MM.1S (cell line): ENCODE results near the gene NAA80.

Source experiments
- CTCF ChIP-seq: fragments of 300-600 bp; sonication (generic); IDR thresholded peaks from 2 replicates; pipeline ENCODE4 v1.5.1; 2016; ENCODE audit warnings: antibody characterized with exemption, low read length, mixed read lengths
- EZH2 ChIP-seq: fragments of 300-600 bp; sonication (generic); optimal IDR thresholded peaks from 2 replicates; pipeline ENCODE3; 2017; ENCODE audit warnings: low read depth, mild to moderate bottlenecking, antibody characterized with exemption, low read length, mixed read lengths
- EZH2phosphoT487 ChIP-seq: fragments of 300-600 bp; sonication (generic); IDR thresholded peaks from 2 replicates; pipeline ENCODE4 v1.6.1; 2018; ENCODE audit warnings: antibody characterized with exemption, low read length

GRCh38 chr3:50338965-50339364 is 39.8 kb upstream of the NAA80 start:
- TF ChIP-seq CTCF: no peak
- no peak for TF ChIP-seq EZH2phosphoT487
- TF ChIP-seq EZH2: no peak
